Dermis lymphatic vessel endothelial cell (primary cell): ENCODE results near the gene COQ4. TPM values are rescaled to one million over a fixed set of nuclear protein-coding genes. Genes with fewer than 3 reads are reported as not detected.

Experiments used
- total RNA-seq: library from RNA; depleted of rRNA; stranded (reverse); fragments of >200 nt; gene quantifications from 2 replicates; pipeline ENCODE4 v1.2.1, GENCODE V29; 2014

Gene COQ4
- total RNA-seq: 21.0 and 21.6 TPM in 2 replicates

GRCh38 chr9:128322404-128323211 is at the start of gene COQ4, which contains the start of gene TRUB2:
TSS of gene COQ4 (plus strand) at chr9:128322839. CDS start at chr9:128322859, 20 bp downstream.
TSS of gene TRUB2 (minus strand) at chr9:128322447. CDS start at chr9:128322408, 39 bp downstream.

GRCh38 chr9:128275198-128276007 is 47.2 kb upstream of the COQ4 start, which contains the start of gene GOLGA2:
TSS of gene GOLGA2 (minus strand) at chr9:128276007. CDS start at chr9:128275976, 31 bp downstream.

GRCh38 chr9:128276008-128276573 is 46.5 kb upstream of the COQ4 start, which contains the start of gene SWI5:
TSS of gene SWI5 (plus strand) at chr9:128276276.

GRCh38 chr9:128339761-128340690 is 17.4 kb downstream of the COQ4 start, which contains the start of gene SLC27A4:
TSS of gene SLC27A4 (plus strand) at chr9:128340527. CDS start at chr9:128343133, 2,606 bp downstream.

GRCh38 chr9:128370752-128371629 is 48.4 kb downstream of the COQ4 start, which contains the start of gene URM1:
TSS of gene URM1 (plus strand) at chr9:128371374. CDS start at chr9:128371381, 7 bp downstream.

Other genes starting within 250 kb of the COQ4 start
- 50.5 and 60.2 TPM in 2 replicates for gene PTGES2, start 195.1 kb upstream of the COQ4 start, total RNA-seq
- not detected in 2 replicates for gene LCN2, start 173.4 kb upstream of the COQ4 start, total RNA-seq
- 32.7 and 35.1 TPM in 2 replicates for gene BBLN, start 162.6 kb upstream of the COQ4 start, total RNA-seq
- gene CIZ1, start 131.3 kb upstream of the COQ4 start, total RNA-seq: 10.1 and 12.4 TPM in 2 replicates
- gene DNM1, start 119.5 kb upstream of the COQ4 start, total RNA-seq: 0.43 and 0.65 TPM in 2 replicates
- 41.5 and 57.9 TPM in 2 replicates for gene GOLGA2, start 46.8 kb upstream of the COQ4 start, total RNA-seq
- 14.7 and 16.2 TPM in 2 replicates for gene SWI5, start 46.6 kb upstream of the COQ4 start, total RNA-seq
- 25.8 and 27.3 TPM in 2 replicates for gene TRUB2, start 392 bp upstream of the COQ4 start, total RNA-seq
- gene SLC27A4, start 17.7 kb downstream of the COQ4 start, total RNA-seq: 16.9 and 21.6 TPM in 2 replicates
- gene URM1, start 48.5 kb downstream of the COQ4 start, total RNA-seq: 51.5 and 52.5 TPM in 2 replicates
- gene CERCAM, start 98.0 kb downstream of the COQ4 start, total RNA-seq: 18.4 and 20.4 TPM in 2 replicates
- gene ODF2, start 133.2 kb downstream of the COQ4 start, total RNA-seq: 22.6 and 33.2 TPM in 2 replicates
- gene GLE1, start 181.9 kb downstream of the COQ4 start, total RNA-seq: 11.9 and 12.2 TPM in 2 replicates
- gene SPTAN1, start 229.7 kb downstream of the COQ4 start, total RNA-seq: 508 and 734 TPM in 2 replicates